Measurements from ENCODE around the gene FAM13A.
"Not testable (repeated sequence)": the region's sequence is repeated elsewhere in the genome, so short reads cannot be mapped to it uniquely, and the experiment has no call there.

The FAM13A gene

GRCh38 chr4:89023140-89023539, 33.8 kb downstream of the FAM13A start:
- no peak overlapping the region for H3K4me3 ChIP-seq (ENCODE audit: low read depth, low read length)
- no peak for TF ChIP-seq CTCF (IDR thresholded peaks at IDR 0.05; ENCODE audit: low read depth, low read length)

DNA sequence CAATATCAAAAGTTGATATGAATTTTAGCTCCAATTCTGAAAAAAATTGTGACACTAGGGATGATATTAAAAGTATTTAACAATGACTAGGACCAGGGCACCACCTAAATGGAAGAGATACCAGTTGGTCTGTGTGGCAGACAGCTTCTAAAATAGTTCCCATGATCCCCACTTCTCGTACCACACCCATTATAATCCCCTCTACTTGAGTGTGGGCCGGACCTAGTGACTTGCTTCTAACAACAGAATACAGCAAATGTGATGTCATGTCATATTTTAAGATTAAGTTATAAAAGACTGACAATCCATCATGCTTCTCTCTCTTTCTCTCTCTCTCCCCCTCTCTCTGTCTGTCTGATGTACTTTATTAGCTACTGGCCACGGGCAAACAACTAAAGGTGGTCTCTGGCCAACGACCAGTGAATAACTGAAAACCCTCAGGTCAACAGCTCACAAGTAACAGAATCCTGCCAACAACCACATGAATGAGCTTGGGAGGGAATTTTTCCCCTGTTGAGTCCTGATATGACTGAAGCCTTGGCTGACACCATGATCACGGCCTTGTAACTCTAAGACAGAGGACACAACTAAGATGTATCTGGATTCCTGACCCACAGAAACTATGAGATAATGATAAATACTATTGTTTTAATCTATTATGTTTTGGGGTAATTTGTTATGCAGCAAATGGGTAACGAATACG, 34.4 kb downstream of the FAM13A start:
- no peak for TF ChIP-seq CTCF (IDR thresholded peaks at IDR 0.05; ENCODE audit: low read depth, low read length)

DNA sequence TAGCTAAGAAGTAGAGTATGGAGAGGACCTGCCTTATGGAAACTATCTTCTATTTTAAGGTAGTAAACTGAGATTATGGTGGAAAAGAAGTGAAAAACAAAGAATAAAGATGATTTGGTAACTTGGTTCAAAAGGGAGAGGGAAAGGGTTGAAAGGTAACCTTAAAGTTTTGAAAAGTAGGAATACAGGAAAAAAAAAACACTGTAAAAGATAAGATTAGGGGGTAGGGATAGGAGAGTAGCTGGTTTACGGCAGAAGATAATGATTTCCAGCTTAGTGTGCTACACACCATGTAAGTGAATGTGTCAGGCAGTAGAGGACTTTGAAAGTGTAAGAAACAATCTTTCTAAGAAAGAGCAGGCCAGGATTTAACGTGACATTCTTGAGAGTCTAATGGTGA, 35.3 kb downstream of the FAM13A start:
- H3K4me3 ChIP-seq (ENCODE audit: low read depth, low read length) = no peak overlapping the region
- TF ChIP-seq CTCF (IDR thresholded peaks at IDR 0.05; ENCODE audit: low read depth, low read length) = no peak

More for the DNA sequence above, 34.4 kb downstream of the FAM13A start:
- H3K4me3 ChIP-seq (ENCODE audit: low read depth, low read length) = no peak overlapping the region

GRCh38 chr4:89021062-89021461, 35.9 kb downstream of the FAM13A start:
- H3K4me3 ChIP-seq (ENCODE audit: low read depth, low read length) = no peak overlapping the region
- TF ChIP-seq CTCF (IDR thresholded peaks at IDR 0.05; ENCODE audit: low read depth, low read length) = no peak

DNA sequence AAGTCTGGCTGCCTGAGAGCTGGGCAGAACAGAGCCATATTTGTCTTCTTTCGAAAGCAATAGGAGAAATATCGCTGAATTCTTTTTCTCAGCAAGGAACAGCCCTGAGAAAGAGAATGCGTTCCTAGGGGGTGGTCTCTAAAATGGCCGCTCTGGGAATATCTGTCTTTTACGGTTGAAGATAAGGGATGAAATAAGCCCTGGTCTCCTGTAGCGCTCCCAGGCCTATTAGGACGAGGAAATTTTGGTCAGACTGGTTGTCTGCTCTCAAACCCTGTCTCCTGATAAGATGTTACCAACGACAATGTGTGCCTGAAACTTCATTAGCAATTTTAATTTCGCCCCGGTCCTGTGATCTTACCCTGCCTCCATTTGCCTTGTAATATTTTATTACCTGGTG, 42.1 kb downstream of the FAM13A start:
- not testable (repeated sequence) for H3K4me3 ChIP-seq (ENCODE audit: low read depth, low read length)

DNA sequence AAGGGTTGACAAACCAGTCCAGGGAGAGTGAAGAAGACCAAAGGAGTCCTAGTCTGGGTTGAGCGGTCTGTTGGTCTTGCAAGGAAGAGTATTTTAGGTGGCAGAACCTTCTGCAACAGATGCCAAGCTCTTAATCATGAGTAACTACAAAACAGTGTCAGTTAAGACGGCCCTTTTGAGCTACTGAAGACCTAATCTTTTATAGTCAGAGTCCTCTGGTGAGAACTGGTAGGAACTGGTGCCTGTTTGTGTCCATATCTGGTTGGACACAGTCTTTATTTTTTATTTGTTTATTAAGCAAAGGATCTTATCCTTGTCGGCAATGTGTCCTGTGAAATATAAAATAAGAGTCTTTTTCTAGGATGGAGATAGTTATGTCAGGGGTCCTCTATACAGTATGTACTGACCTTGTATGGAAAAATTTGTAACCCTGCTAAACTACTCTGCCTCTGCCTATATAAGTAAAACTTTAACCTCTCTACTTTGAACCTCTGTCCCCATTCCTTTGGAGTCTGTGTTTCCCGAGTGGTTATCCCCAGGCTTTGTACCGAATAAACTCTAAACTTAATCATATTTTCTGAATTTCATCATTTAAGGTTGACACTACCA, 47.1 kb downstream of the FAM13A start:
- no peak overlapping the region for H3K4me3 ChIP-seq (ENCODE audit: low read depth, low read length)
- TF ChIP-seq CTCF (IDR thresholded peaks at IDR 0.05; ENCODE audit: low read depth, low read length) = no peak

- H3K4me3 ChIP-seq (ENCODE audit: low read depth, low read length) = no peak overlapping the region
- no peak for TF ChIP-seq CTCF (IDR thresholded peaks at IDR 0.05; ENCODE audit: low read depth, low read length)
Observed at GRCh38 chr4:89009115-89009514, 47.9 kb downstream of the FAM13A start.
